Testis (tissue), 3 donors: Measurements from ENCODE around the gene DIAPH3. TPM values are rescaled to one million over a fixed set of nuclear protein-coding genes. Genes with fewer than 3 reads are reported as not detected.

ENCODE experiments used
- DNase-seq: peaks from one replicate; pipeline ENCODE4 v3.0.0-alpha.2; 2019
- H3K27ac ChIP-seq, 2 donors: fragments of 200-600 bp; sonication (generic); one replicate each; pipeline ENCODE4 v1.5.1; 2019
- H3K27me3 ChIP-seq: fragments of 200-600 bp; sonication (generic); one replicate; pipeline ENCODE4 v1.5.1; 2019
- H3K36me3 ChIP-seq: fragments of 200-600 bp; sonication (generic); one replicate; pipeline ENCODE4 v1.5.1; 2017; ENCODE audit warnings: low read depth; ENCODE audit errors: missing control alignments
- H3K4me1 ChIP-seq: fragments of 200-600 bp; sonication (generic); one replicate; pipeline ENCODE4 v1.5.1; 2019
- H3K4me3 ChIP-seq, 2 donors: fragments of 200-600 bp; sonication (generic); one replicate each; pipeline ENCODE4 v1.5.1; 2017 to 2019
- H3K9me3 ChIP-seq: fragments of 200-600 bp; sonication (generic); one replicate; pipeline ENCODE4 v1.5.1; 2017
- POLR2A ChIP-seq: fragments of 450-650 bp; IDR thresholded peaks from one replicate; pipeline ENCODE4 v1.6.1; 2017; ENCODE audit warnings: antibody characterized with exemption, mild to moderate bottlenecking, moderate library complexity
- WGBS, 2 donors: methylation state at CpG; one replicate each; pipeline ENCODE4 v1.1.5; 2018; 5-methylcytosine and 5-hydroxymethylcytosine counted together
- intact Hi-C: fragments of 100-400 bp; cut with DNase I; formaldehyde crosslinking; loops from one replicate; pipeline ENCODE4 v1.15.1; 2023; ENCODE audit warnings: low total_unique reads
- polyA plus RNA-seq: library from polyadenylated mRNA; stranded (reverse); fragments of 350-450 nt; fragmentation: Illumina TruSeq; extraction: RNeasy Lipid Tissue Mini Kit (QIAGEN cat#74804); gene quantifications from one replicate; pipeline ENCODE4 v1.2.3, GENCODE V29; 2014; ENCODE audit warnings: low read depth, low replicate concordance; ENCODE audit not compliant: insufficient read depth
- total RNA-seq, 2 donors: library from RNA; depleted of rRNA; stranded (reverse); fragments of >200 nt; gene quantifications; one replicate each; pipeline ENCODE4 v1.2.3, GENCODE V29; 2016
- TF ChIP-seq, protein P1 (sequence below), 3 experiments: fragments of 450-650 bp in 2 of 3; fragments of 200-600 bp in 1 of 3; sonication (generic) in 1 of 3; IDR thresholded peaks; one replicate each; pipeline ENCODE4 v1.5.1; 2016 to 2019; ENCODE audit warnings: antibody characterized with exemption in 3 of 3, mild to moderate bottlenecking in 2 of 3, moderate library complexity in 1 of 3

The DIAPH3 gene
- total and polyA plus RNA-seq, 3 donors from 2014 or later = 12.5 to 30.3 (median 18.7) TPM

DNA sequence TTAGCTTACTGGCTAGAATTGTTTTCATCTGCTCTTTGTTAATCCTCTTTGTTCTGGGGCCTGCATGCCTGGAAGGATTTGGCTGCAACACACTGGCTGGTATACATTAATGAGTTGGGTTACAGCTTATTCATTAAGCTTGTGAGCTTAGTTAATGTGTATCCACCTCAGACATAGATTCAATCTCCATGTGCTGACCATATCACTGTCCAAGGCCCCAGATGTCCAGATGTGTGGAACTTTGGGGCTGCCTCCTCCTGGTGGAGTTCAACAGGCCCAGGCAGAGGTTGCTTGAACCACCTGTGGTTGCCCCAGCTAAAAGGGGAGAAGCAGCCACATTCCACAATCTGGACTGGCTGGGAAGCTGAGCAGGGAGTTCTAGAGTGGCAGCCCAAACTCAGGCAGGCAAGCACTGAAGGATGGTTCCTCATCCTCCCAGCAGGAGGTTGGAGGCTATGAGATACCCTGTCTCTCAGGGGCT is 5.4 kb downstream of the DIAPH3 start:
- no peaks in the 10 kb centered on the region for H3K36me3 ChIP-seq
- no peaks in the 10 kb centered on the region for H3K4me1 ChIP-seq
- no peaks in the 10 kb centered on the region for H3K27me3 ChIP-seq
- intact Hi-C loops = no loop called here
- no peak for DNase-seq
- TF ChIP-seq POLR2A = no peak
- TF ChIP-seq, protein P1, sequence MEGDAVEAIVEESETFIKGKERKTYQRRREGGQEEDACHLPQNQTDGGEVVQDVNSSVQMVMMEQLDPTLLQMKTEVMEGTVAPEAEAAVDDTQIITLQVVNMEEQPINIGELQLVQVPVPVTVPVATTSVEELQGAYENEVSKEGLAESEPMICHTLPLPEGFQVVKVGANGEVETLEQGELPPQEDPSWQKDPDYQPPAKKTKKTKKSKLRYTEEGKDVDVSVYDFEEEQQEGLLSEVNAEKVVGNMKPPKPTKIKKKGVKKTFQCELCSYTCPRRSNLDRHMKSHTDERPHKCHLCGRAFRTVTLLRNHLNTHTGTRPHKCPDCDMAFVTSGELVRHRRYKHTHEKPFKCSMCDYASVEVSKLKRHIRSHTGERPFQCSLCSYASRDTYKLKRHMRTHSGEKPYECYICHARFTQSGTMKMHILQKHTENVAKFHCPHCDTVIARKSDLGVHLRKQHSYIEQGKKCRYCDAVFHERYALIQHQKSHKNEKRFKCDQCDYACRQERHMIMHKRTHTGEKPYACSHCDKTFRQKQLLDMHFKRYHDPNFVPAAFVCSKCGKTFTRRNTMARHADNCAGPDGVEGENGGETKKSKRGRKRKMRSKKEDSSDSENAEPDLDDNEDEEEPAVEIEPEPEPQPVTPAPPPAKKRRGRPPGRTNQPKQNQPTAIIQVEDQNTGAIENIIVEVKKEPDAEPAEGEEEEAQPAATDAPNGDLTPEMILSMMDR (IDR thresholded peaks at IDR 0.05) = no peak
- no peak overlapping the region for H3K27ac ChIP-seq
- H3K4me3 ChIP-seq = no peak overlapping the region
- no peaks in the 10 kb centered on the region for H3K9me3 ChIP-seq

DNA sequence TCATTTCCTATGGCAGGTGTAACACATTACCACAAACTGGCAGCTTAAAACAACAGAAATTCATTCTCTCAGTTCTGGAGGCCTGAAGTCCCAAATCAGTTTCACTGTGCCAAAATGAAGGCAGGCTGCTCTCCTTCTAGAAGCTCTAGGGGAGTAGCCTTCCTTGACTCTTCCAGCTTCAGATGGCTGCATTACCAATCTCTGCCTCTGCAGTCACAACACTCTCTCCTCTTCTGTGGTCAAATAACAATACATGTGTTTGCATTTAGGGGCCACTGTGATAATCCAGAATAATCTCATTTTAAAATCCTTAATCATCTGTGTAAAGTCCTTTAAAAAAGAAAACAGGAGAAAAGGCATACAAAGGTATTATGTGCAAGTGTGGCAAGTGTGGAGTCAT is 7.8 kb downstream of the DIAPH3 start:
- H3K4me3 ChIP-seq = no peak overlapping the region
- no peaks in the 10 kb centered on the region for H3K36me3 ChIP-seq
- DNase-seq = no peak
- TF ChIP-seq, protein P1 (IDR thresholded peaks at IDR 0.05) = no peak
- TF ChIP-seq POLR2A = no peak
- no peak overlapping the region for H3K27ac ChIP-seq
- intact Hi-C loops = no loop called here
- H3K27me3 ChIP-seq = no peaks in the 10 kb centered on the region
- H3K9me3 ChIP-seq = no peaks in the 10 kb centered on the region
- no peaks in the 10 kb centered on the region for H3K4me1 ChIP-seq

GRCh38 chr13:60152904-60153303 is 10.8 kb downstream of the DIAPH3 start:
- Histone ChIP-seq H3K27me3 (no peaks in the 10 kb centered on the region), H3K4me1 (no peaks in the 10 kb centered on the region), H3K27ac (no peak overlapping the region), H3K4me3 (no peak overlapping the region), H3K9me3 (no peaks in the 10 kb centered on the region), H3K36me3 (no peaks in the 10 kb centered on the region)
- intact Hi-C loops = no loop called here
- no peak for TF ChIP-seq POLR2A
- TF ChIP-seq, protein P1 (IDR thresholded peaks at IDR 0.05) = no peak
- no peak for DNase-seq

DNA sequence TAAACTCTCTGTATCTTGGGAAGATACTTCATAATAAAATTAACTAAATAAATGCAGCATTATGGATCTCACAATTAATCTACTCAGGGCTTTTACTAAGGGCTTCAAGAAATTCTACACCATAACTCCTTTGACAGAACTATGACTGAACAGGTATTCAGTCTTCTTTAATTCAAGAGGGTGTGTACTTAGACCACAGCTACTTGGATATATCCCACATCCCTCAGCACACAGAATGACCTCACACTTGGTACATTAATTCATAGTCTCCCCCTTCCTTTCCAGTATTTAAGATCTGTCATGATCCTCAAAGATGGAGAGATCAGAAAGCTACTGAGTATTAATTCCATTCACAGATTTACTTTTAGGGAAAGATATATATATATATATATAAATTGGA is 11.6 kb downstream of the DIAPH3 start:
- no peaks in the 10 kb centered on the region for H3K9me3 ChIP-seq
- H3K4me1 ChIP-seq = no peaks in the 10 kb centered on the region
- H3K4me3 ChIP-seq = no peak overlapping the region
- no peak for TF ChIP-seq POLR2A
- TF ChIP-seq, protein P1 (IDR thresholded peaks at IDR 0.05) = no peak
- no peak for DNase-seq
- intact Hi-C loops = no loop called here
- H3K27me3 ChIP-seq = no peaks in the 10 kb centered on the region
- H3K36me3 ChIP-seq = no peaks in the 10 kb centered on the region
- H3K27ac ChIP-seq = no peak overlapping the region

DNA sequence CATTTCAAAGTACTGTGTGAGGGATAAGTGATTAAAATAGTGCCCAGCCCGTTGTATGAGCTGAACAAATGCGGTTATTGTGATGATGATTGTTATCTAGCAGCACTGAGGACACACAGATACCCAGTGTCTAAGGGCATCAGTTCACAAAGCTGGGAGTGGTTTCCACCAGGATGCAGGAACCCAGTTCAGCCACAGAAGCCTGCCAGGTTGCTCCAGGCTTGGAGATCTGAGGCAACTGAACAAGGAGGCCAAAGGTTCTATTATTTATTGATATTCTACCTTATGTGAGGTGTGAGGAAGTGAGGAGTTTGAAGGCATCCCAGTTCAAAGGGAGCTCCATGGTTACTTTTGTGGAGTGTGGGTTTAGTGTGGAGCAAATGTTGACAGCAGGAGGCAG is 13.2 kb downstream of the DIAPH3 start:
- Histone ChIP-seq H3K36me3 (no peaks in the 10 kb centered on the region), H3K4me3 (no peak overlapping the region), H3K27ac (no peak overlapping the region), H3K9me3 (no peaks in the 10 kb centered on the region), H3K27me3 (no peaks in the 10 kb centered on the region), H3K4me1 (no peaks in the 10 kb centered on the region)
- TF ChIP-seq, protein P1 (IDR thresholded peaks at IDR 0.05) = no peak
- TF ChIP-seq POLR2A = no peak
- 77% methylated on average over 2 of the region's 2 CpGs; no CpG with 5 or more reads in 1 of the 2 donors for WGBS, 2 donors
- intact Hi-C loops = no loop called here
- DNase-seq = no peak
